Limb (tissue), 2 donors: ENCODE results near the gene ZSWIM4.
A peak's percentile ranks its signal among the peaks of the same experiment; 100 is the strongest.
"Not testable (repeated sequence)": the region's sequence is repeated elsewhere in the genome, so short reads cannot be mapped to it uniquely, and the experiment has no call there.

Source experiments
- DNase-seq, 2 donors: peaks; one replicate each; pipeline ENCODE4 v3.0.0-alpha.2; 2016; ENCODE audit errors: extremely low spot score in 2 of 2

The ZSWIM4 gene

GRCh38 chr19:13778398-13778797, 16.8 kb upstream of the ZSWIM4 start:
- no peak for DNase-seq

DNA sequence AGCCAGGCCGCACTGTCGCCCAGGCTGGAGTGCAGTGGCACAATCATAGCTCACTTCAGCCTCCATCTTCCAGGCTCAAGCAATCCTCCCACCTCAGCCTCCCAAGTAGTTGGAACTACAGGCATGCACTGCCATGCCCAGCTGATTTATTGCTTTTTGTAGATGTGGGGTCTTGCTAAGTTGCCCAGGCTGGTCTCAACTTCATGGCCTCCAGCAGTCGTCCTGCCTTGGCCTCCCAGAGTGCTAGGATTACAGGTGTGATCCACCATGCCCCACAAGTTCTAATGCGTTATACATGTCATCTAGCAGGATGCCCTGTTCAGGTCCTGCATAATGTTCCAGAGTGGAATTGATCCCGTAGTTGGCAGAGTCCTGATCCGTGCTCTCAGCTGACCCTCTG, 16.4 kb upstream of the ZSWIM4 start:
- DNase-seq, result no peak

DNA sequence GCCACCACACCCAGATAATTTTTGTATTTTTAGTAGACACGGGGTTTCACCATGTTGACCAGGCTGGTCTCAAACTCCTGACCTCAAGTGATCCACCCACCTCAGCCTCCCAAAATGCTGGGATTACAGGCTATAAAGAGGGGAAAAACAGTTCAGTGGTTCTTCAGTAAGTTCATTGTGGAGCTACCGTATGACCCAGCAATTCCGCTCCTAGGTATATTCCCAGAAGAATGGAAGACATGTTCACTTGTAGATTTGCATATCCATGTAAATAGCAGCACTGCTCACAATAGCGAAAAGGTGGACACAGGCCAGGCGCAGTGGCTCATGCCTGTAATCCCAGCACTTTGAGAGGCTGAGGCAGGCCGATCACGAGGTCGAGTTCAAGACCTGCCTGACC, 15.4 kb upstream of the ZSWIM4 start:
- DNase-seq, result not testable (repeated sequence)

DNA sequence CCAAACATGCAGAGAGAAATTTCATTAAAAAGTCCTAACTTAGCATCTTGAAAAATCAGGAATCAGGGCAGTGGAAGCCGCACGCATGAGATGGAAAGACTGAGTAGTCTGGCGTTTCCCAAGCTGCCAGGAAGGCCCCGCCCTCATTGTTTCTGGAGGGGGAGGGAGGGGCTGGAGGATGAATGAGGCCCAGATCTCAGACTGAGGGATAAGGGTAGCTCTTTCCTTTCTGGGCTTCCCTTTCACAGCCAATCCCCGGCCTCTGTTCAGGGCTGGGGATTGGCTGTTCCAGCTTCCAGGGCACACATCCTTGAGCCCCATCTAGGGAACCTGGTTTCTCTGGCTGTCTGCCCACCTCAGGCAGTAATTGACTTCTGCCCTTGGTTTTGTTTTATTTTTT, 13.7 kb upstream of the ZSWIM4 start:
- DNase-seq, result peak; percentile 76 to 85

- no peak for DNase-seq
These were observed 12.7 kb upstream of the ZSWIM4 start for GRCh38 chr19:13782537-13782936.

DNA sequence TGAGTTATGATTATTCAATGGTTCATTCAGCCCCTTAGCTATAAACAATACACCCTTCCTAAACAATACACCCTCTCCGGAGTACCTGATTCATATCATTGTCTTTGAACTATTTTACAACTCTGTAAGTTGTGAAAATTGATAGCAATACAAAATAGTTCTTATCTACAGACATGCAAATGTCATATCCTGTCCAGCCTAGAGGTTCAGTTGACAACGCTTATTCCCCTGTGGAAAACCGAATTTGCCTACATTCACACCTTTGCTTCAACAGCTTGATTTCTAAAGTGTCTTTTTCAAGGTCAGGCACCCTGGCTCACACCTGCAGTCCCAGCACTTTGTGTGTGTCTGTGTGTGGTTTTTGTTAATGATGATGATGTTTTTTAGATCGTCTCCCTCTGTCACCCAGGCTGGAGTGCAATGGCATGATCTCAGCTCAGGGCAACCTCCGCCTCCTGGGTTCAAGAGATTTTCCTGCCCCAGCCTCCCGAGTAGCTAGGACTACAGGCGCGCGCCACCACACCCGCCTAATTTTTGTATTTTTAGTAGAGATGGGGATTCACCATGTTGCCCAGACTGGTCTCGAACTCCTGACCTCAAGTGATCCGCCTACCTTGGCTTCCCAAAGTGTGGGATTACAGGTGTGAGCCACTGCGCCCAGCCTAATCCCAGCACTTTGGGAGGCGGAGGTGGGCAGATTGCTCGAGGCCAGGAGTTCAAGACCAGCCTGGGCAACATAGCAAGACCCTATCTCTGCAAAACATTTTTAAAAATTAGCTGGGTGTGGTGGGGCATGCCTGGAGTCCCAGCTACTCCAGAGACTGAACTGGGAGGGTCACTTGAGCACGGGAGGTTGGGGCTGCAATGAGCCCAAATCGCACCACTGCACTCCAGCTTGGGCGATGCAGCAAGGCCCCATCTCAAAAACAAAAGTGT, 11.4 kb upstream of the ZSWIM4 start:
- no peak for DNase-seq

DNA sequence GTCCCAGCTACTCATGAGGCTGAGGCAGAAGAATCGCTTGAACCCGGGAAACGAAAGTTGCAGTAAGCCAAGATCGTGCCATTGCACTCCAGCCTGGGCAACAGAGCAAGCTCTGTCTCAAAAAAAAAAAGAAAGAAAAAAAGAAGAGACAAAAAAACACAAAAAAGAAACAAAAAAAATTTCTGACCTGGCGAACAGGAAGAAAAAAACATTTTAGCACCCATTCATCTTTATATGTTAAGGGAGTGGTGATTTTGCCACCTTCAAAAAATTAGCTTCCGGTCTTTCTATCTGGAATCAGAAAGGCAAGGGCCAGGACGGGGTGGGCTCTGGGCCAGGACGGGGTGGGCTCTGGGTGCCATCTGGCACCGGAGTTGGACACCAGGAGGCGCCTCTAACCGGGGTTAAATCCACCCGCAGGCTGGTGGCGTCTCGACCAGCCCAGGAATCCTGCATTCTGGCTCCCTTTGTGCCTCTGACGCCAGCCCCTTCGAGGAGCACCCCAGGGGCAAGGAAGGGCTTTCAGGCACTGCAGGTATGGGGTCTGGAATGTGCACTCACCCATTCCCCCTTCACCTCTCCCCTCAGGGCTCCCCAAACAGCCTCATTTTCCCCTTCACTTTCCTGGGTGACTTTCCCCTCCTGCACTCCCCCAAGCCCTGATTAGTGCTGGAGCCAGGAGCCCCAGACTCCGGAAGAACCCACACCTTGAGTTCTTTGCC, 10.4 kb upstream of the ZSWIM4 start:
- DNase-seq, result peak in 1 of 2 donors; percentile 74

GRCh38 chr19:13788991-13789390, 6.3 kb upstream of the ZSWIM4 start:
- no peak for DNase-seq

GRCh38 chr19:13790354-13790753, 4.9 kb upstream of the ZSWIM4 start:
- no peak for DNase-seq

DNA sequence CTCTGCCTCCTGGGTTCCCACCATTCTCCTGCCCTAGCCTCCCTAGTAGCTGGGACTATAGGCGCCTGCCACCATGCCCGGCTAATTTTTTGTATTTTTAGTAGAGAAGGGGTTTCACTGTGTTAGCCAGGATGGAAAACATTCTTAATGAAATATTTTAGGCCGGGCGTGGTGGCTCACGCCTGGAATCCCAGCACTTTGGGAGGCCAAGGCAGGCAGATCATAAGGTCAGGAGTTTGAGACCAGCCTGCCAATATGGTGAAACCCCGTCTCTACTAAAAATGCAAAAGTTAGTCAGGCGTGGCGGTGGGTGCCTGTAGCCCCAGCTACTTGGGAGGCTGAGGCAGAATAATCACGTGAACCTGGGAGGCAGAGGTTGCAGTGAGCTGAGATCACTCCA, 1.9 kb upstream of the ZSWIM4 start:
- not testable (repeated sequence) for DNase-seq

DNA sequence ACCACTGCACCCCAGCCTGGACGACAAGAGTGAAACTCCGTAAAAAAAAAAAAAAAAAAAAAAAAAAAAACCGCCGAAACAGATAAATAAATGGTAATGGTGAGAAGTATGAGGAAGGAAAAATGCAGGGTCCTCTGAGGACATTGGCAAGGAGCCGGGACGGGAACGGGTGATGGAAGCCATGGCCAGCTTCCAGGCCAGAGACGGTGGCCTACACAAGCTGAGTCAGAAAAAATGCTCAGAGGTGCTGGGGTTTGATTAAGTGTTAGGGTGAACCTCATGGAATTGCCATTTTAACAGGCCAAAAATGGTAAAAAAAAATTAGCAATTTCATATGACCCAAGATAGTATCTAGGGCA, 866 bp upstream of the ZSWIM4 start:
- DNase-seq, result peak; percentile 50 to 63

DNA sequence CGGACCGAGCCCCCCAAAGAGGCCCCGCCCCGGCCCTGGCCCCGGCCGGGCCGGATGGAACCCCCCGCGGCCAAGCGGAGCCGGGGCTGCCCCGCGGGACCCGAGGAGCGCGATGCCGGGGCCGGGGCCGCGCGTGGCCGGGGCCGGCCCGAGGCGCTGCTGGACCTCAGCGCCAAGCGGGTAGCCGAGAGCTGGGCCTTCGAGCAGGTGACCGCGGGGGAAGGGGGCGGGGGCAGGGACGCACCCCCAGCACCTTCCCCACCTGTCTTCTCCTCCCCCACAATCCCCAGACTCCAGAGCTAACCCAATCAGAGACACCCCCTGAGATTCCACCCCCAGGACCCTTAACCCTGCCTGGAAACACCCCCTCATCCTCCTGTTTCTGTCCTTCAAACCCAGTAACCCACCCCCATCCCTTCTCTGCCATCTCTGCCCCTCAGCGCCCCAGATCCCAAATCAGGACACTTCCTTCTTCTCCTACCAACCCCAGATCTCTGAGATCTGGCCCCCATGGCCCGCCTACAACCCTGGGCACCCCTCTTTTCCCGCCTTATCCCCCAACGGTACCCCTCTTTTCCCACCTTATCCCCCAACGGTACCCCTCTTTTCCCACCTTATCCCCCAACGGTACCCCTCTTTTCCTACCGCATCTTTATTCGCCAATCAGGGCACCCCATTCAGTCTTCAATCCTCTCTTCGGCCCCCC, 505 bp downstream of the ZSWIM4 start:
- DNase-seq, result no peak

DNA sequence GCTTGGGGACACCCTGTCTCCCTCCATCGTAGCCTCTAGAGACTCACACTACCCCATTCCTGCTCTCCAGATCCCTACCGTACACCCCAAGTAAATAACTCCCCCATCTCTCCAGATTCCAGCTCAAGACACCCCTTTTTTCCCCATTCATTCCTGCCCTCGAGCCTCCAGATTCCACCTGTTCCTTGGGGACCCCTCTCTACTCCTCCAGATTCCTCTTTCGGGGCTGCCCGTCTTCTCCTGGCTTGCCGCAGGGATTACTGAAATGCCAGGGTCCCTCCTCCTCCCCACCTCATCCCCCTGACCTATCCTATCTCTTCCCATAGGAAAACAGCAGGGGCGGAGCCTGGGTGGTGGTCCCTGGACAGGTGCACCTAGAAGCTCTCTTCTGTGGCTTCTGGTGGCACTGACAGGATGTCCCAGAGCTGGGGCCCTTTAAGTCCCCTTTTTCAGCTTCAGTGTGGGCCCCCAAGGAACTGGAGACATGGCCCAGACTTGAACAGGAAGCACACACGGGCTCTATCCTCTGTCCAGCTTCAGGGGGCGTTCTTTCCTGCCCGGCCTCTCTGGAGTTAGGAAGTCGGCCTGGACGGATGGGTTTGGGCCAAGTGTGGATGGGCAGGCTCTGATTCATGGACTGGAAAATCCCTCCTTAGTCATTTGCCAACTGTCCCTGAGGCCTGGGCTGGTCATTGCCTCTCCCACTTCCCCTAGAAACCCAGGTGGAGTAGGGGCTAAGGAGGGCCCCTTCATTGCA, 1.2 kb downstream of the ZSWIM4 start:
- DNase-seq, result peak in 1 of 2 donors; percentile 26

DNA sequence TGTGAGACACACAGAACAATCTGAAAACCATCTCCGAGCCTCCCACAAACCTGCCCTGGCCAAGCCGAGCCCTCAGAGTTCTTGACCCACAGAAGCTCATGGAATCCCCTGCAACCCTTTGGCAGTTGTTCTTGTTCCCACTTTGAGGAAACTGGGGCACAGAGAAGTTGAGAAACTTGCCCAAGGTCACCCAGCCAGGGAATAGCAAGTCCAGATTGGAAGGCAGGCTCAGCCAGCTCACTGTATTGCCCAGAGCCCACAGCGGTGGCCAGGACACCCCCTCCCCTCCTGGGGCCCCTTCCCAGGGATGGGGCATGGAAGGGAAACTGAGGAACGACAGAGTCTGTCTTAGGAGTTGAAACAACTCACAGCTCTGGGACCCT, 1.8 kb downstream of the ZSWIM4 start:
- no peak for DNase-seq

DNA sequence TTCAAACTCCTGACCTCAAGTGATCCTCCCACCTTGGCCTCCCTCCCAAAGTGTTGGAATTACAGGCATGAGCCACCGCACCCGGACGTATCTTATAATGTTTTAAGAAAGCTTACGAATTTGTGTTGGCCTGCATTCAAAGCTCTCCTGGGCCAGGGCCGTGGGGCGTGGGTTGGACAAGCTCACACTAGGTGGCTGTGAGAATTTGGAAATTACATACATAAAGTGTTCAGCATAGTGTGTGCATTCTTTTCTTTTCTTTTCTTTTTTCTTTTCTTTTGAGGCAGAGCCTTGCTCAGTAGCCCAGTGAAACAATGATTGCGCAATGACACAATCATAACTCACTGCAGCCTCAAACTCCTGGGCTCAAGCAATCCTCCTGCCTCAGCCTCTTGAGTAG, 2.6 kb downstream of the ZSWIM4 start:
- no peak for DNase-seq

DNA sequence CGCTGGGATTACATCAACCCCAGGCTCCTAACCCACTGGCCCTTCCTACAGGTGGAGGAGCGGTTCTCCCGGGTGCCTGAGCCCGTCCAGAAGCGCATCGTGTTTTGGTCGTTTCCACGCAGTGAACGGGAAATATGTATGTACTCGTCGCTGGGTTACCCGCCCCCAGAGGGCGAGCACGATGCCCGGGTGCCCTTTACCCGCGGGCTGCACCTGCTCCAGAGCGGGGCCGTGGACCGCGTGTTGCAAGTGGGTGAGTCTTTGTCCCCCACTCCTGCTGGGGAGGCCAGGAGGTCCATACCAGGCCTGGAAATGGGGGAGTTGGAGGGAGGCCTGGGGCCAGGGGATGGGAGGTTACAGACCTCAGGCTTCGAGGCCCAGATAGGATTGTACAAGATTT, 4.4 kb downstream of the ZSWIM4 start:
- DNase-seq, result no peak

- no peak for DNase-seq
These were observed 7.8 kb downstream of the ZSWIM4 start for GRCh38 chr19:13803038-13803437.

DNA sequence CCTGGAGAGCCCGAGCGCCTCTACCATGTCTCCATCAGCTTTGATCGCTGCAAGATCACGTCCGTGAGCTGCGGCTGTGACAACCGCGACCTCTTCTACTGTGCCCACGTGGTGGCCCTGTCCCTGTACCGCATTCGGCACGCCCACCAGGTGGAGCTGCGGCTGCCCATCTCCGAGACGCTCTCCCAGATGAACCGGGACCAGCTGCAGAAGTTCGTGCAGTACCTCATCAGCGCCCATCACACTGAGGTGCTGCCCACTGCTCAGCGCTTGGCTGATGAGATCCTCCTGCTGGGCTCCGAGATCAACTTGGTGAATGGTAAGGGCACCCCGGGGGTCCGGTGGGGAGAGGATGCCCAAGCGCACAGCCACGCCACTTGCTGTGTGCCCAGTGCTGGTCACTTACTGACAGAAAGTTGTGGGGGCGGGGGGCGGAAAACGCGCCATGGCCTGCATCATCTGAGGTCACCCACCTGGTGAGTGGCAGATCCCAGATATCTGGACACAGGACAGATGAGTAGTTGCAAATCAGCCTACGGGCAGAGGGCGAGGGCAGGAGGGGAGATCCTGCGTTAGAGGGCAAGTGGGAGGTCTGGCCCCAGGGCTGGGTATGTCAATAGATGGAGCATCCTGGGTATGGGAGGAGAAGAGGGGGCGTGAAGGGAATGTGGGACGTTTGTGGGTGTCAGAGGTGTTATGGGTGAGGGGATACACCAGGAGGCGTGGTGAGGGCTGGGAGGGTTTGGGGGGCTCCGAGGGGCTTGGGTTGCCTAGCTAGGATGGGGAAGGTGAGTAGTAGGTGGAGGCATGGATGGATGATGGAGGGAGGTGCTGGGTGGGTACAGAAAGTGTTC, 9.8 kb downstream of the ZSWIM4 start:
- no peak for DNase-seq

DNA sequence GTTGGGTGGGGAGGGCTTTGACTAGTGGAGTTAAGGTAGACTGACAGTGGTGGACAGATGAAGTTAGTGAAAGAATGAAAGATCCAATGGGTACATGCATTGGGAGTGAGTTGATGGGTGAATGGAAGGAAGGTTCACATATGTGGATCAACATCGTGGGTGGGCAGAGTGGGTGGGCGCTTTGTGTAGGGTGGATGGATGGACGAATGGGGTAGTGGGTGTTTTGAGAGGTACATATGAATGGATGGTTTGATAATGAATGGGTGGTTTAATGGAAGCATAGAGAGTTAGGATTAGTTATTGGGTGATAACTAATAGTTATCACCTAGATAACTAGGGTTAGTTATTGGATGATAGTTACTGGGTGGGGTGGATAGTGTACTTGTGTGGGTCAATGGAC, 11.5 kb downstream of the ZSWIM4 start:
- no peak for DNase-seq

GRCh38 chr19:13807421-13808021, 12.3 kb downstream of the ZSWIM4 start:
- no peak for DNase-seq
